Stimulated activated CD8-positive, alpha-beta memory T cell treated with anti-CD3 and anti-CD28 coated beads, Interleukin-12 subunit alpha, Interleukin-12 subunit beta, amount 100 ng/mL, for 4 hours (primary cell): ENCODE data around the gene OSBPL2.

Experiments
- DNase-seq: peaks from one replicate; pipeline ENCODE4 v3.0.0-alpha.2; 2020; ENCODE audit warnings: low read depth

OSBPL2 gene

GRCh38 chr20:62235777-62236157 is 2.6 kb upstream of the OSBPL2 start:
- DNase-seq = no peak

DNA sequence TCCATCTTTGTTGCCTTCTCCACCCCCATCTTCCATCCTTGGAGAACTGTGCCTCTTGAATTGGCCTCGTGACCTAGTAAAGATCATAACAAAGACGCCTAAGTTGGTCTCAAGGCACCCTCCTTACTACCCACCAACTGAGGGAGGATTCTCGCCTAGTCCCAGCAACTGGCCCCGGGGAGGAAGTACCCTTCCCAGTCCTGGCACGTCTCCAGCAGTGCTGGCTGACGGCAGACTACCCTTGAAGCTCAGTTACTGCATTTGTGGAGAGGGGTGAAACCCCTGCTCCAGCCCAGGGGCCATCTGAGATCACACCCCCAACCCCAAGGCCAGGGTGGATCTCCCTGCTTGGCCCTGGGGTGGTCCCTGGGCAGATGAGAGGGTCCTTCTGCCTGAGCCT is 2.1 kb upstream of the OSBPL2 start:
- DNase-seq = no peak

- no peak for DNase-seq
Measured at GRCh38 chr20:62236766-62237513, 1.4 kb upstream of the OSBPL2 start.

- DNase-seq = no peak
Measured at GRCh38 chr20:62237514-62237800, 864 bp upstream of the OSBPL2 start.

- no peak for DNase-seq
Measured at GRCh38 chr20:62238569-62239277, 402 bp downstream of the OSBPL2 start.

GRCh38 chr20:62239278-62239879 is 1.1 kb downstream of the OSBPL2 start:
- no peak for DNase-seq

DNA sequence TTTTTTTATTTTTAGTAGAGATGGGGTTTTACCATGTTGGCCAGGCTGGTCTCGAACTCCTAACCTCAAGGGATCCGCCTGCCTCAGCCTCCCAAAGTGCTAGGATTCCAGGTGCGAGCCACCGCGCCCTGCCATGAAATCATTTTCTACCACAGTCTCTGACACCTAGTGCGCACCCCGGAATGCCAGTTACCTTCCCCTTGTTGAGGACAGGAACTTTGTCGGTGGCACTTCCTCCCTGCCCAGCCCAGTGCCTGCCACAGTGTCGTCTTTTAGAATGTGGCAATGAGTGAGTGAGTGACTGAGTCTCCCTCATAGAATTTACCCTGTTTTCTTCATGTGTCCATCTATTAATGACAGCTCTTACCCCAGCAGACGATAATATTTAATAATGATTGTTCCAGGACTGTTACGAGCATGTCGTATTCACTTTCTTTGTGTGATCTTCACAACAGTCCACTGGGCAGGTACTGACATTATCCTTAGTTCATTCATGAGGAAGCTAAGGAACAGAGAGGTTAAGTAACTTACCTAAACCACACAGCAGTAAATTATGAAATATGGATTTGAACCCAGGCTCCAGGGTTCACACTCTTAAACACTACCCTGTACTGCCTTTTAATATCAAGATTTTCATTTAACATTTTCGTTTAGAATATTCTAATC is 1.8 kb downstream of the OSBPL2 start:
- no peak for DNase-seq

GRCh38 chr20:62241506-62241905 is 3.2 kb downstream of the OSBPL2 start:
- no peak for DNase-seq

DNA sequence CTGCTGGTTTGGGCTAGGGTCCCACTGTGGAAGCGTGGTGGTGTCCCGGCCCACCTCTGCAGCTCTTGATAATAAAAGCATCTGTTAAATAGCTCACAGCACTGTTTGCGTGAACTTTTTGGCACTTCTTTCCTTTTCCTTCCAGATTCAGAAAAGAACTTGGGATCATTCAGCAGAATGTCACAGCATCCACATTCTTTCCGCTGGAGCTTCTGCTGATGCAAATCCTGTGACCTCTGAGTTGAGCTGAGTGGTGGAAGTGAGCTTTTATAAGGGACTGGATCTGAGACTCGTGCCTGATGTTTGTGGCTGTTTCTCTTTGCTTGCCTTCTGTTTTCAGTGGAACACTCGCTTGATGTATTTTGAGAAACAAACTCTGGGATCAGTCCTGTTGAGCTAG is 3.9 kb downstream of the OSBPL2 start:
- DNase-seq = no peak

GRCh38 chr20:62243106-62243505 is 4.8 kb downstream of the OSBPL2 start:
- no peak for DNase-seq

DNA sequence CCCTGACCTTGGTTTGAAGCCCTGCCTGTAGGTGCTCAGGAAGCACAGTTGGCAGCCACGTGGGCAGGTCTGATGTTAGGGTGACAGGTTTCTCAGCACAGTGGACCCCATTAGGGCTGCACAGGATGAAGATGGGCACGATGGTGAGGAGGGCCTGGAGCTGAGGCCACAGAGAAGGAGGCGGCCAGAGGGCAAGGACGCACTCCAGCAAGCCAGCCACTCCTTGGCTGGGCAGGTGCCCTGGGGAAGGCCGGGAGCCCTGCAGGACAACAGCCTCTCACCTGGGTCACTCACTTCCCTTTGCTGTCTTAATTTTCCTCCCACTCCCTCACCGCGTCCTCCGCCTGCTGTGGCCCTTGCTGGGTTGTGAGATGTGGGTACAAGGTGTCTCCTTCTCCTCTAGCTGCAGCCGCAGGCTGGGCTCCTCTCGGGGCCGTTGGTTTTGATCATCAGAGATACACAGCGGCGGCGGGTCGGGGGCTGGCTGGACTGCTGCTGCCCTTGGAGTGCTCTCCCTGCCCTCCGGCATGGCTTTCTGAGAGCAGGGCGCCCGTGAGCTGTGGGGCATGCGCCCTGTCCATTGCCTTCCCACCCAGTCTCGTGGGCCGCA is 5.7 kb downstream of the OSBPL2 start:
- no peak for DNase-seq

- no peak for DNase-seq
Measured at GRCh38 chr20:62244644-62245108, 6.4 kb downstream of the OSBPL2 start.

- no peak for DNase-seq
Measured at GRCh38 chr20:62245911-62246280, 7.6 kb downstream of the OSBPL2 start.

DNA sequence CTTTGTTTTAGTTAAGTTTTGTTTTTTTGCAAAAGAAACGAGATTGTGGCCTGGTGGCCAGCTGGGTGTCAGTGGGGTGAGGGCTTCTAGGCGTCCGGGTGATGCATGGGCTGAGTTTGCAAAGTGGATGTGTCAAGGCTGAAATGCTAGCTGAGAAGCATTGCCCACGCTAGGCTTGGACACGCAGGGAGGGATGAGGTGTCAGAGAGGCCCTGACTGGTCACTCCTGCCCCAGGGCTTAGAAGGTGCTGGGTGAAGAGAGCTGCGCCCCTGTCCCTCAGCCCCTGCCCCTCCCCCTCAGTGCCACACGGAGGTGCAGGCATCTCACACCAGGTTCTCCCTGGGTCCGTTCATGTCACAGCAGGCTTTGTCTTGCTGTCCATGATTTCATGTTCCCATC is 8.1 kb downstream of the OSBPL2 start:
- DNase-seq = no peak

GRCh38 chr20:62246872-62247652 is 8.7 kb downstream of the OSBPL2 start:
- DNase-seq = no peak

DNA sequence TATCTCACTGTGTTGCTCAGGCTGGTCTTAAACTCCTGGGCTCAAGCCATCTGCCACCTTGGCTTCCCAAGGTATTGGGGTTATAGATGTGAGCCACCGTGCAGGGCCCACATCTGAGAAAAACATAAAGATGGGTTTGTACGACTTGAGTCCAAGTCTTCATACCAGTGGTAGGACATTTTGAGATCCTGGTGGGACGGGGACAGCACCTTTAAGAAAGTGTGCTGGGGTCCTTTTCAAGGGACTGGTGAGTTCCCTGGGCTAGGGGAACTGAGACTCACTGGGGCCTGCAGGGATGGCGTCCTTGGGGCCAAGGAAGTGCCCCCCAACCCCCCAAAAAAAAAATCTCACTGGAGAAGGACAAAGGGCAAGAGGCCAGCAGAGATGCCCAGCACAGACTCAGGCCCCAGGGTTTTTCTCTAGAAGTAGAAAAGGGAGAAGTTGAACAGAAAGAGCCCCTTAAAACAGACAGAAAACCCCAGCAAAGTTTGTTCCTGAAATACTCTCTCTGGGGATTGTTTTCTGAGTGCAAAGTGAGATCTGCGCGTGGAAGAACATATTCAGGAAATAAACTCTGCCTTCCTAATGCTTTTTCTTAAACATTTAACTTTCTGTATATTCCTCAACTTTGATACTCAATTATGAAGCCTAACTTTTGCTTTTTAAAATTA is 10.7 kb downstream of the OSBPL2 start:
- DNase-seq = no peak

GRCh38 chr20:62252342-62252966 is 14.1 kb downstream of the OSBPL2 start:
- DNase-seq = no peak

GRCh38 chr20:62253398-62253797 is 15.1 kb downstream of the OSBPL2 start:
- no peak for DNase-seq

GRCh38 chr20:62254021-62254724 is 15.9 kb downstream of the OSBPL2 start:
- no peak for DNase-seq

DNA sequence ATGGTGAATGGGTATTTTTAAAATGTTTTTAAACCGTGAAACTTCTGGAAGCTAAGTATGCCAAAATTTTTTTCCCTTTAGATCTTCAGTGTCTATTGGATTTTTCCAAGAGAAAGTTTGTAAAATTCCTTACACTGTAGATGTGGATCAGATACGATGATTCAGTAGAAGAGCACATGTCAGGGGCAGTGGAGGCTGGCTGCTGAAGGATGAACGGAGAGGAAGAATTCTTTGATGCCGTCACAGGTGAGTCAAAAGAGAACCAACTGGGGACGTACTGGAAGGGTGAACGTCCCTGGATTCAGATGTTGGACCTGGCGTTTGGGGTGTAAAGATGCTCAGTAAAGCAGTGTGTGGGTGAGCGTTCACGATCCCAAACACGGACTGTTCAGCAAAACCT is 17.7 kb downstream of the OSBPL2 start:
- no peak for DNase-seq
